Measurements from ENCODE around the gene FRAT2.

FRAT2 gene

GRCh38 chr10:97323501-97323900 is 11.0 kb downstream of the FRAT2 start:
- no peak for DNase-seq (ENCODE audit: low read depth)

GRCh38 chr10:97321804-97322190 is 12.7 kb downstream of the FRAT2 start:
- no peak for DNase-seq (ENCODE audit: low read depth)

- no peak for DNase-seq (ENCODE audit: low read depth)
Observed at GRCh38 chr10:97321032-97321803, 13.3 kb downstream of the FRAT2 start.

- no peak for DNase-seq (ENCODE audit: low read depth)
Observed at GRCh38 chr10:97320480-97321031, 14.0 kb downstream of the FRAT2 start.

- peak; percentile 45 for DNase-seq (ENCODE audit: low read depth)
Observed at GRCh38 chr10:97319671-97320479, 14.7 kb downstream of the FRAT2 start.

GRCh38 chr10:97318772-97319651 is 15.5 kb downstream of the FRAT2 start, which contains the start of gene FRAT1:
FRAT1 (plus strand) TSS chr10:97319271; CDS start chr10:97319454, 183 bp downstream.
- peak; percentile 86 for DNase-seq (ENCODE audit: low read depth)

GRCh38 chr10:97314671-97315070 is 19.9 kb downstream of the FRAT2 start:
- DNase-seq (ENCODE audit: low read depth): no peak

- no peak for DNase-seq (ENCODE audit: low read depth)
Observed at GRCh38 chr10:97312897-97313296, 21.6 kb downstream of the FRAT2 start.

GRCh38 chr10:97311111-97311626 is 23.4 kb downstream of the FRAT2 start:
- DNase-seq (ENCODE audit: low read depth): no peak

- no peak for DNase-seq (ENCODE audit: low read depth)
Observed at GRCh38 chr10:97307866-97308780, 26.4 kb downstream of the FRAT2 start.

- no peak for DNase-seq (ENCODE audit: low read depth)
Observed at GRCh38 chr10:97307441-97307840, 27.1 kb downstream of the FRAT2 start.

GRCh38 chr10:97302088-97302791 is 32.3 kb downstream of the FRAT2 start:
- no peak for DNase-seq (ENCODE audit: low read depth)

- no peak for DNase-seq (ENCODE audit: low read depth)
Observed at GRCh38 chr10:97300980-97301379, 33.5 kb downstream of the FRAT2 start.

GRCh38 chr10:97298223-97298571 is 36.3 kb downstream of the FRAT2 start:
- no peak for DNase-seq (ENCODE audit: low read depth)

- no peak for DNase-seq (ENCODE audit: low read depth)
Observed at GRCh38 chr10:97297556-97298222, 36.8 kb downstream of the FRAT2 start.

GRCh38 chr10:97292862-97293198 is 41.7 kb downstream of the FRAT2 start:
- DNase-seq (ENCODE audit: low read depth): no peak

GRCh38 chr10:97292097-97292861 is 42.2 kb downstream of the FRAT2 start, which contains the start of gene ARHGAP19:
ARHGAP19 (minus strand) TSS chr10:97292637; CDS start chr10:97292627, 10 bp downstream.
- peak; percentile 89 for DNase-seq (ENCODE audit: low read depth)

GRCh38 chr10:97291357-97292096 is 43.0 kb downstream of the FRAT2 start:
- DNase-seq (ENCODE audit: low read depth): no peak

Data from activated gamma-delta T cell treated with anti-CD3 and anti-CD28 coated beads, Interleukin-2, amount 50 U/mL, for 16 hours (primary cell).